OCI-LY1 (cell line): ENCODE data around the gene CCDC33.

Experiments used
- H2AFZ ChIP-seq: fragments of 200-600 bp; sonication (generic), shearing (Covaris generic); 2 replicates; pipeline ENCODE4 v1.6.0; 2014; ENCODE audit warnings: antibody characterized with exemption, mild to moderate bottlenecking, low read length
- H3F3A ChIP-seq: fragments of 200-600 bp; sonication (generic), shearing (Covaris generic); 2 replicates; pipeline ENCODE4 v1.6.0; 2014; ENCODE audit warnings: mild to moderate bottlenecking, antibody characterized with exemption, low read length, moderate library complexity; ENCODE audit not compliant: insufficient read depth
- H3K27ac ChIP-seq: fragments of 200-600 bp; sonication (generic); 2 replicates; pipeline ENCODE4 v1.5.1; 2014; ENCODE audit warnings: low read length, mixed run types, mild to moderate bottlenecking, low read depth; ENCODE audit not compliant: poor library complexity, severe bottlenecking
- H3K27me3 ChIP-seq: fragments of 200-600 bp; sonication (generic); 2 replicates; pipeline ENCODE4 v1.6.0; 2014; ENCODE audit warnings: antibody characterized with exemption, mild to moderate bottlenecking, low read length, moderate library complexity; ENCODE audit not compliant: insufficient read depth
- H3K36me3 ChIP-seq: fragments of 200-600 bp; sonication (generic); 2 replicates; pipeline ENCODE4 v1.6.1; 2014; ENCODE audit warnings: mild to moderate bottlenecking, antibody characterized with exemption, low read length, moderate library complexity, mixed read lengths; ENCODE audit not compliant: insufficient read depth
- H3K4me1 ChIP-seq: fragments of 200-600 bp; sonication (generic); 2 replicates; pipeline ENCODE4 v1.5.1; 2014; ENCODE audit warnings: mild to moderate bottlenecking, low read length, moderate library complexity; ENCODE audit not compliant: insufficient read depth, severe bottlenecking
- H3K4me2 ChIP-seq: fragments of 200-600 bp; sonication (generic), shearing (Covaris generic); 2 replicates; pipeline ENCODE4 v1.6.1; 2014; ENCODE audit warnings: low read length
- H3K4me3 ChIP-seq: fragments of 200-600 bp; sonication (generic); 2 replicates; pipeline ENCODE4 v1.5.1; 2014; ENCODE audit warnings: low read length, low read depth, mild to moderate bottlenecking, mixed read lengths; ENCODE audit not compliant: poor library complexity, severe bottlenecking
- H3K79me2 ChIP-seq: fragments of 200-600 bp; shearing (Covaris generic); 2 replicates; pipeline ENCODE4 v1.6.1; 2016; ENCODE audit warnings: mixed run types, low read length, mixed read lengths; ENCODE audit not compliant: insufficient read depth
- H3K9ac ChIP-seq: fragments of 200-600 bp; sonication (generic), shearing (Covaris generic); 2 replicates; pipeline ENCODE4 v1.6.1; 2014; ENCODE audit warnings: mild to moderate bottlenecking, low read length, mixed read lengths
- H3K9me2 ChIP-seq: fragments of 200-600 bp; sonication (generic), shearing (Covaris generic); 2 replicates; pipeline ENCODE4 v1.6.1; 2014; ENCODE audit warnings: low read depth, mild to moderate bottlenecking, low read length, mixed read lengths
- H3K9me3 ChIP-seq: fragments of 200-600 bp; shearing (Covaris generic); 2 replicates; pipeline ENCODE4 v1.6.1; 2014; ENCODE audit warnings: low read length, mixed read lengths
- H4K20me1 ChIP-seq: fragments of 200-600 bp; sonication (generic), shearing (Covaris generic); 2 replicates; pipeline ENCODE4 v1.6.0; 2016; ENCODE audit warnings: mild to moderate bottlenecking, low read length; ENCODE audit not compliant: insufficient read depth
- CTCF ChIP-seq: fragments of 200-600 bp; sonication (generic), shearing (Covaris generic); IDR thresholded peaks from 2 replicates; pipeline ENCODE4 v1.5.1; 2017; ENCODE audit warnings: mild to moderate bottlenecking, antibody characterized with exemption, low read length, moderate library complexity, mixed read lengths
- EZH2 ChIP-seq: fragments of 200-600 bp; sonication (generic), shearing (Covaris generic); IDR thresholded peaks from 2 replicates; pipeline ENCODE4 v1.8.0; 2017; ENCODE audit warnings: borderline replicate concordance, mixed run types, mild to moderate bottlenecking, antibody characterized with exemption, low read length, moderate library complexity, mixed read lengths

CCDC33 gene

GRCh38 chr15:74259292-74259648, 23.1 kb downstream of the CCDC33 start:
- peaks cover 3% of the 10 kb centered on the region for H3K27me3 ChIP-seq
- no peaks in the 10 kb centered on the region for H3F3A ChIP-seq
- no peak overlapping the region for H3K27ac ChIP-seq
- H3K4me2 ChIP-seq = no peak overlapping the region
- no peaks in the 10 kb centered on the region for H3K4me1 ChIP-seq
- no peaks in the 10 kb centered on the region for H3K9me3 ChIP-seq
- H3K79me2 ChIP-seq = no peaks in the 10 kb centered on the region
- H3K9ac ChIP-seq = no peak overlapping the region
- H2AFZ ChIP-seq = no peak overlapping the region
- TF ChIP-seq CTCF = no peak
- no peak for TF ChIP-seq EZH2
- no peaks in the 10 kb centered on the region for H3K9me2 ChIP-seq
- no peak overlapping the region for H3K4me3 ChIP-seq
- no peaks in the 10 kb centered on the region for H3K36me3 ChIP-seq
- H4K20me1 ChIP-seq = no peaks in the 10 kb centered on the region

GRCh38 chr15:74259821-74260607, 23.9 kb downstream of the CCDC33 start:
- Histone ChIP-seq H4K20me1 (no peaks in the 10 kb centered on the region), H3K4me2 (no peak overlapping the region), H3K79me2 (no peaks in the 10 kb centered on the region), H3K9me3 (no peaks in the 10 kb centered on the region), H3F3A (no peaks in the 10 kb centered on the region), H3K36me3 (no peaks in the 10 kb centered on the region), H3K4me1 (no peaks in the 10 kb centered on the region), H3K9ac (no peak overlapping the region), H3K27me3 (peaks cover 3% of the 10 kb centered on the region), H3K9me2 (no peaks in the 10 kb centered on the region), H2AFZ (no peak overlapping the region), H3K27ac (no peak overlapping the region), H3K4me3 (no peak overlapping the region)
- no peak for TF ChIP-seq CTCF
- no peak for TF ChIP-seq EZH2

GRCh38 chr15:74261041-74261440, 24.9 kb downstream of the CCDC33 start:
- H3F3A ChIP-seq = no peaks in the 10 kb centered on the region
- TF ChIP-seq EZH2 (no peak), CTCF (no peak)
- no peaks in the 10 kb centered on the region for H3K36me3 ChIP-seq
- H3K27ac ChIP-seq = no peak overlapping the region
- no peaks in the 10 kb centered on the region for H3K4me1 ChIP-seq
- H3K9me3 ChIP-seq = no peaks in the 10 kb centered on the region
- no peak overlapping the region for H3K4me2 ChIP-seq
- H2AFZ ChIP-seq = no peak overlapping the region
- H4K20me1 ChIP-seq = no peaks in the 10 kb centered on the region
- H3K9me2 ChIP-seq = no peaks in the 10 kb centered on the region
- H3K9ac ChIP-seq = no peak overlapping the region
- H3K79me2 ChIP-seq = no peaks in the 10 kb centered on the region
- H3K27me3 ChIP-seq = peaks cover 3% of the 10 kb centered on the region
- no peak overlapping the region for H3K4me3 ChIP-seq
